AG08396 (cell line): ENCODE measurements around the gene GRAMD2A.
A peak's percentile ranks its signal among the peaks of the same experiment; 100 is the strongest.
"Not testable (repeated sequence)": the region's sequence is repeated elsewhere in the genome, so short reads cannot be mapped to it uniquely, and the experiment has no call there.

Source experiments
- DNase-seq: peaks from one replicate; pipeline ENCODE4 v3.0.0; 2012; ENCODE audit warnings: low spot score, mixed read lengths

GRAMD2A gene

DNA sequence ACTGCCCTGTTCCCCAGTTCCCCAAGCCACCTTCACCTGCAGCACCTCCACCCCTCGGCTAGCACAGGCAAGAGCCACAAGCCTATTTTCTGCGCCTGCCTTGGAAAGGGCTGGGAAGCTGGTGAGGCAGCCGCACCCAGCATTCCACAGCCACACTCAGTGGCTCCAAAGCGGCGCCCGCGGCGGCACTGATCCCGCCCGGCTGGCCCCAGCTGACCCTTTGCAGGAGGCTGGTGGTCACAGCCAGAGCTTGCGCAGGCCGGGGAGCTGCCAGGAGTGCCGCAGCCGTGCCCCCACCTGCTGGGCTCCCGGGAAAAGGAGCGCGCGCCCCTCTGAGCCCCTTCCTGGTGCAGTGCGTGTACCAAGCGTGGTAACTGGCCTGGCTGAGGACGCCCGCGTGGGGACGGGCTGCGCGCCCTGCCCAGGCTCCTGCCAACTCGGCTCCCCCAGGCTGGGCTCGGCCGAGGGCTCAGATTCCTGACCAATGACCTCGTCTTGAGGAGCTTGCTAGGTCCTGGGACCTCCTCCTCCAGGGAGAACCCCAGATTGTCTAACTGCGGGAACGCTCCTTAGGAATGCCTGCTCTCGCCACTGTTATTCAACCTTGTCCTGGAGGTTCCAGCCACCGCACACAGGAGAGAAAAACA lies 13.3 kb downstream of the GRAMD2A start:
- peak; percentile 84 for DNase-seq

GRCh38 chr15:72183781-72184164 lies 13.8 kb downstream of the GRAMD2A start:
- DNase-seq: no peak

GRCh38 chr15:72182673-72183072 lies 14.9 kb downstream of the GRAMD2A start:
- no peak for DNase-seq

- DNase-seq: no peak
Measured at GRCh38 chr15:72182244-72182643, 15.3 kb downstream of the GRAMD2A start.

GRCh38 chr15:72180761-72181324 lies 16.7 kb downstream of the GRAMD2A start:
- no peak for DNase-seq

DNA sequence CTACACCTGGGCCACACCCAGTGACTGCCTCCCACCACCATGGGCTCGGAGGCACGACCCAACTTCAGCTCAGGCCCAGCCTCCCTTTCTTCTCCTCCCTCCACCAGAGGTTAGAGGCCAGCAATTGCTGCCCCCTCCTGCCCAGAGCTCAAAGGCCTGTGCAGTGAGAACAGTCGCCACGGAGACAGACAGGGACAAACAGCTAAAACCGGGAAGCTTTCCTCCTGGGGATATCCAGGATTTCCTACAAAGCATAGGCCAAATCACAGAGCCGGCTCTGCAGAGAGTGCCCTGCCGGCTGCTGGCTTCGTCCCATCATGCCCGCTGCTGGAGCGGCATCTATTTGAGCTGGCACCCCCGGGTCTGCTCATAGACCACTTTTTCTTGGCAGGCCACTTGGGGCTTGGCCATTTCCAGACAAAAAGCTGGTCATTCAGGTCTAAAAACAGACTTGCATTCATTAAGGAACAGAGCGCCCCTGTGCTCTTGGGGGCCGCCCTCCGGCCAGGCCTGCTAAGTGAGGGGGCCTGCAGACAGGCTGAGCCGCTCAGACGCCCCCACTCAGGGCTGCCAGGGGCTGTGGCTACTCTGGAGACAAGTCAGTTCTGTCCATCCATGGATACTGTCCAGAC lies 17.5 kb downstream of the GRAMD2A start:
- DNase-seq: no peak

- no peak for DNase-seq
Measured at GRCh38 chr15:72178976-72179585, 18.5 kb downstream of the GRAMD2A start.

DNA sequence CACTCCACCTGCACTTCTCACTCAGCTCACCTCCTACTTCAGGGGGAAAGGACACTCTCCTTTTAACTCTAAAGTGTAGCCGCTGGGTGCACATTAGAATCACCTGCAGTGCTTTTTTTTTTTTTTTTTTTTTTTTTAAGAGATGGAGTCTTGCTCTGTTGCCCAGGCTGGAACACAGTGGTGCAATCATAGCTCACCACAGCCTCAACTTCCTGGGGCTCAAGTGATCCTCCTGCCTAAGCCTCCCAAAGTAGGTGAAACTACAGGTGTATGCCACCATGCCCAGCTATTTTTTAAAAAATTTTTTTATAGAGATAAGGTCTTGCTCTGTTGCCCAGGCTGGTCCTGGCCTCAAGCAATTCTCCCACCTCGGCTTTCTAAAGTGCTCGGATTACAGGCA lies 20.8 kb downstream of the GRAMD2A start:
- DNase-seq: no peak

DNA sequence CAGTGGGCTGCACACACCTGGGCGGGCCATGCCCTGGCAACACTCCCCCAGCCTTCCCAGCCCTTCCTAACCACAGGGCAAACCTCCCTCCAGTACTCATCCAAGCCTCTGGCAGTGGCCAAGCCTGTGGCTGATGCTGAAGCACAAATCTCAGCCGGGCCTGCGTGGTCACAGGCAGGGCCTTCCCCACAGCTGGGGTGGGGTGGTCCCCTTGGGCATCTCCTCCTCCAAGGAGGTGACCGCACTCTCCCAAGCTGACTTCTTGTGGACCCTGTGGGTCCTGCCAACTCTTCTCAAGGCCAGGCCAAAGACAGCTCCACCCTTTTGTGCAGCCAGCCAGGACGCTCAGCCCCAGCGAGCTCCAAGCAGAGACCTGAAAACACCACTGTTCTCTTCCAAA lies 21.4 kb downstream of the GRAMD2A start:
- no peak for DNase-seq

DNA sequence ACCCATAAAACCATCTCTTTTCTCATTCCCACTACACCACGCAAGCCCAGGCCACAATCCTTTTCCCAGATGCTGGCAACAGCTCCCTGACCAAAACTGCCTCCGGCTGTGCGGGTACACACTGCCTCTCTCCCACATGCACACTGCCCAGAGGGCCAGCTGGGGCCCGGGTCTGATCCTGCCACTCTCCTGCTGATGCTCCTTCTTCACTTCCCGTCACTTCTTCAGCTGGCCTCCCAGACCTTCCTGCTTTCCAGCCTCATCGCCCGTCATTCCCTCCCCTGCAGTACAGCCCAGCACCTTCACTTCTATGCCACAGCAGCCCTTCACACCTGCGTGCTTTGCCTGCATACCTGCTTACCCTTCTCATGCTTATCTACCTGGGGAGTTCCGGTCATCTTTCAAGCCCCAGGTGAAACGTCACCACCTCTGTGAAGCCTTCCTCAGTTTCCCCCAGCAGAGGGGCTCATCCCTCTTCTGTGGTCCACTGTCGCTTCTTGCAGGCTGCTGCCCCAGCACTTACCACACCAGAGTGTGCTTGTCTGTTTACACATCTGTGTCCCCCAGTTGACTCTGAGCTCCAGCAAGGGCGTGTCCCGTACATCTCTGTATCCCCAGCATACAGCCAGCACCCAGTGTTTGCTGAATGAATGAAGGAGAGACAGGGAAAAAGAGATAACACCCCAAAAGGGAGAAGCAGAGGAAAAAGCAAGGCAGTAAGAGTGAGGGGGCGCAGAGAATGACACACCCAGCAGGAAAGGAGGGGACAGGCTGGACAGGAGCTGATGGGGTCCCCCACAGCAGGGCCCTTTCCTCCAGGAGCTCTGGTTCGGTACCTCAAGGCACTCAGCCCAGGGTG lies 22.2 kb downstream of the GRAMD2A start:
- DNase-seq: no peak

GRCh38 chr15:72174551-72175165 lies 22.9 kb downstream of the GRAMD2A start:
- DNase-seq: no peak

DNA sequence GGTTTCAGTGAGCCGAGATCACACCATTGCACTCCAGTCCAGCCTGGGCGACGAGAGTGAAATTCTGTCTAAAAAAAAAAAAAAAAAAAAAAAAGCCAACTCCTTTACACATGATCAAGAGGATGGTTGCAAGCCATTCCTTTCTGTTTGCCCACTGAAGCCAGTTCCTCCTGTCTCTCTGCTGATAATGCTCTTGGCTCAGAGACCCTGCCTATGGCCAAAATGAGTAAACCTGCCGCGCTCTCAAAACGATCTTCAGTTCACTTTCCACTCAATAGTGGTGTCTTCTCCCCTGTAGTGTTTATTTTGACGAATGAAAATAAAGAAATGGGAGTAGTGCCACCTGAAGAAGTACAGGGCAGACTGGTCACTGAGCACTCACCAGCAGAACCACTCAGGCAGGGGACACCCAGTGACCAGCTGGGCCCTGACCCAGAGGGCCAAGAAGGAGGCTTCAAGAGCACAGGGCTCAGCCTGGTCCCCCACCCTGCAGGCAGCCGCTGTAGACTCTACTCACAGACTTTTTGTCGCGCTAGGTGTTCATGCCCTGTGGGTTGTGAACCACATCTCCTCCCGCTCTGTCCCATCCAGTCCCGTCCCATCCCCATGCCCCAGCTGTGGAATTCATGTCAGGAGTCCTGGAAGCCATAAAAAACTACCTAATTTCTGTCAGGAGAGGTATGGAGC lies 23.6 kb downstream of the GRAMD2A start:
- no peak for DNase-seq

DNA sequence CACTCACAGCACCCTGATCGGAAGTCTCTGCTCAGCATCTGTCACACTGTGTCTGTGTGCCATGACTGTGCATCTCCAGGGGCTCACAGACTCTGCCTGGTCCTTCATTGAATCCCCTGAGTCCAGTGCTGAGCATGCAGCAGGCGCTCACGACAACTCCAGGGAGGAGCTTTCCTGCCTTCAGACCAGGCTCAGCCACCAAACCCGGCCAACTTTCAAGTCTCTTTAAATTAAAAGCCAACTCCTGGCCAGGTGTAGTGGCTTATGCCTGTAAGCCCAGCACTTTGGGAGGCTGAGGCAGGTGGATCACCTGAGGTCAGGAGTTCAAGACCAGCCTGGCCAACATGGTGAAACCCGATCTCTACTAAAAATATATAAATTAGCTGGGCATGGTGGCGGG lies 24.2 kb downstream of the GRAMD2A start:
- DNase-seq: no peak

DNA sequence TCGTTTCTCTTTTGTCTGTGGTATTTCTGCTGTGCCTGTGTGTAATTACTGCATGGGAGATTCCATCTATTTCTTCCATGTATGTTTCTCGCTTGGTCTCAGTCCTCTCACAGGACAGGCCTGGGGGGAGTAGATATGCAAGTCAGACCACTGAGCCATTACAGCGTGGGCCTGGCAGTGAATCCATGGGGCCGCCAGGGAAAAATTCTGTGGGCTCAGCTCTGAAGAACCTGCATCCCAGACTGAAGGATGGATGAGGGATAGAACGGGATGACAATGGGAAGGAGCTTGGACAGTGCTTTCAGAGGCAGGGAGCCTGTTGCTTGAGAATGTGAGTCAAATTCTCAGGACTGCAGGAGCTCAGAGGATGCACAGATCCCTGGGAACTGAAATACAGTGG lies 24.8 kb downstream of the GRAMD2A start:
- DNase-seq: no peak

DNA sequence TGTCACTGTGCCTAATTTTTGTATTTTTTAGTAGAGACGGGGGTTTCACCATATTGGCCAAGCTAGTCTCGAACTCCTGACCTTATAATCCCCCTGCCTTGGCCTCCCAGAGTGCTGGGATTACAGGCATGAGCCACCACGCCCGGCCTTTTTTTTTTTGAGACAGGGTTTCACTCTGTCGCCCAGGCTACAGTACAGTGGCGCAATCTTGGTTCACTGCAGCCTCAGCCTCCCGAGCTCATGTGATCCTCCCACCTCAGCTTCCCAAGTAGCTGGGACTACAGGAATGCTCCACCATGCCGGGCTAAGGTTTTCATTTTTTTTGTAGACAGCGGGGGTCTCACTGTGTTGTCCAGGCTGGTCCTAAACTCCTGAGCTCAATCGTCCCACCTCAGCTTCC lies 25.6 kb downstream of the GRAMD2A start:
- not testable (repeated sequence) for DNase-seq

GRCh38 chr15:72170691-72171090 lies 26.9 kb downstream of the GRAMD2A start:
- no peak for DNase-seq

DNA sequence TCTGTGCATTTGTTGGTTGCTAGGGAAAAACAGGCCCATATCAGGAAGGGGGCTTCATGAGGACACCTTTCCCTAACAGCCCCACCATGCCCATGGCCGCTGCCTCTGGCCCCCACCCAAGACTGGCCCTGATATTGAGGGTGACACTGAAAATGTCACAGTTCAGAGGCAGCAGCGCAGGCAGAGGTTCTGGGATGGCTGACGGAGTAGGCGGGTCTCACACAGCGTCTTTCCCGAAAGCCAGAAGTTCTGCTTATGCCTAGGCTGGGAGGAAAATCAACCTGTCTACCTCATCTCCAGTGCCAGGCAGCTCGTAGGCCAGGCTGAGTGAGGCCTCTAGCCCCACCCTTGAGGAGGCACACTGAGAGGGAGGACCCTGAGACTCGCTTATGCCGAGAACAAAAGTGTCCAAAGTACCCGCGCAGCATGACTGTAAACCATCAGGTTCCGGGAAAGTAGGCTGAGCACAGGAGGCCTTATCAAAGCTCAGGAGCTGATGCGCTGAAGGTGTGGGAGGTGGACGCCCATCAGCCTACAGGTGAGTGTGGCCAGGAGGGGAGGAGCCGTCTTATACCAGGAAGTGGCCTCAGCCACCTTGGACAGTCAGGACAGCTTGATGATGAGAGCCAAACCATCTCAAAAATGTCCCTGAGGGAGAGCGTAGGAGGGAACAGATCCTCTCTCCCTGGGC lies 27.5 kb downstream of the GRAMD2A start:
- DNase-seq: no peak

DNA sequence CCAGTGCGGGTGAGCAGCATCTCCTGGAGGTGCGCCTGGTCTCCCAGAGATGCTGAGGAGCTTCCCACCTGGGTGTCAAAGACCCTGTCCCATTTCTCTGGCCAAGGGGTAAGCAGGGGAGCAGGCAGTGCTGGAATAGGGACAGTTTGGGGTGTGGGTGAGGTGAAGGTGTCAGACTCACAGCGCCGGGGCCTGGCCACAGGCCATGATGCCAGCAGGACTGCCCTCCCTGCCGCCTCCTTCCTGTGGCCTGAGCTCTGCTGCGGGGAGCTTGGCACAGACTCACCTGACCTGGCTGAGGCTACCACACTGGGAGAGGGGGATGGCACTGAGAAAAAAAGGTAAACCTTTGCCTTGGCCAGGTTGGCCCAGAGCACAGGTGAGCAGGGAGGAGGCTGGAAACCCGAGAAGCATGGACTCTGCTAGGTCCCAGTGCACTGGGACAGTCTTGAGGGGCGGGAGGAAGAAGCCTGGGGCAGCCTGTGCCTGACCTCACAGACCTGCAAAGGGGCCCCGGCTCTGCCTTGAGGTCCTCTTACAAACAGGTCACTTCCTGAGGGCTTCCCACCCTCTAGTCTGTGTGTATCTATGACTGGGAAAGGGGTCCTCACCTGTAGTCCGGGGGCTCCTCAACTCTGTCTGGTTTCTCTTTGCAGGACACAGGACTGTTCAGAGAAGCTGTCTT lies 28.2 kb downstream of the GRAMD2A start:
- DNase-seq: no peak

DNA sequence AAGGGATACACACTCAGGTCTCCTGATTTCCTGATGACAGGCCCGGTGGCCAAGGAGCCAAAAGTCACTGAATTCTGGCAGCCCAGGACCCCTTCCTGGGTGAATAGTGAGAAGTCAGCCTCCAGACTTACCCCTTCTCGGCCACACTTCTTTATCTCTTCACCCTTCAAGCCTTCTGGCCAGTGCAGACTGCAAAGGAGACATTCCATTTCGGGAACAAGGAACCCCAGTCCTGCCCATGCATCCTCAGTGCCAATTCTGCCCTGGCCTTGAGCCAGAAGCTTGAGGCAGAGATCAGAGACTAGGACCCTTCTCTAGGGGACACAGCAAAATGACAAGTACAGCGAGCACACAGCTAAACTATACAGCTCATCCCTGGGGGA lies 28.8 kb downstream of the GRAMD2A start:
- DNase-seq: no peak

DNA sequence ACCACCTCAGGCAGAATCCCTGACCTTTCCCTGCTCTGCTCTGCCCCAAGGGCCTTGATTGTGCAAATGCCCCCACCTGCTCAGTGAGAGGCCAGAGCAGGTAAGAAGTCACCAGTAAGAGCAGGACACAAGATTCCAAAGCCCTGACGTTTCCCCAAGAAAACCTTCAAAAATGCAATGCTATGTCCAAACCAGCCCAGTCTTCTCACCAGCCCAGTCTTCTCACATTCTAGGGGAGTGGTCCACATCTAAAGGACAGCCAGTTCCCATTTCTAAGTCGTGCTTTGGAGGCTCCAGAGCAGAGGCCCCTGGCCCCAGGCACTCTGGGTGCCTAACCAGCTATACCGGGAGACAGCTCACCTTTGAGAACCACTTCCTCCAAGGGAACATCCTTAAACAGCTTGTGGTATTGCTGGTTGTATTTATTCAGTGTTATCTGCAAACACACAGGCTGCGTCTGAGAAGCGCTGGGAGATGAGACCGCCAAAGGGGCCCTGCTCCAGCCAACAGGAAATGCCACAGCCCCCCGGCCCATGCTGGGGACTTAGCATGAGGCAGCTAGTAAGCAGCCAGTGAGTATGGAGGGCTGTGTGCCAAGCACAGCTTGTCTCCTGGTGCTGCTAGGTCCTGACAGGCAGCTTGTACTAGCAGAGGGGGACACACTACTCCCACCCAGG lies 29.3 kb downstream of the GRAMD2A start:
- DNase-seq: no peak
